ENCODE measurements around the gene MED31.
"Not testable (repeated sequence)": the region's sequence is repeated elsewhere in the genome, so short reads cannot be mapped to it uniquely, and the experiment has no call there.

MED31 gene

DNA sequence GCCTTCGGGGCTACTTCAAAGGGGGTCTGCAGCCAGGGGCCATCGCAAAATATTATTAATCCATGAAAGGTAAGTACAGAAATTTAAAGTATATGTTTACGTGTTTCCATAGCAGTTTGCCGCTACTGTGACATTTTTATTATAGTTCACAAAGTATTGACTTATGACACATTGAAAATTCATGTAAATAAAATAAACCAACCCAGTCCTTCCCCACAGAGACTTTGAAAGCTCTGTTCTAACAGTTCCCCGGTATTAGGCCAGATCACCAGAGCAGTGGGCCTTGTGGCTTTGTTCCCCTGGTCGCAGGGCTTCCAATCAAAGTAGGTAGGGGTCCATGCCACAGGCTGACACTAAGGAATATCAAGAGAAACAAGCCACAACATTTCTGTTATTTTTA, 24.8 kb downstream of the MED31 start:
- no peak for DNase-seq (ENCODE audit: low read depth)

DNA sequence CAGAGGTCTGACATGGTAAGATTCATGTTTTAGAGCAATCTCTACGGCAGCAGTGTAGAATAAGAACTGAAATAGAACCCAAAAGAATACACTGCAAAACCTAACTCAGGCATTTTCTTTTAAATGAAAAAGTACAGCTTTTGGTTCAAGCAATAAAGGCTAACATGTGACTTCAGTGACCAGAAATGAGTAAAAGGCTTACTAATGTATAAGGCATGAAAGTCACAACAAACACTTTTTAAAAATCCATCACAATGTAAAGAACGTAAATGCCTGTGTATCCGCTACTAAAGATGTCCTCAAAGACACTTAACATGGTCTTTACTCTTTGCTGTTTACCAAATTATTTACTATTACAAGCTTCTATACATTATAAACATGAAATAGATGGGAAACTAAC, 27.5 kb downstream of the MED31 start:
- no peak for DNase-seq (ENCODE audit: low read depth)

DNA sequence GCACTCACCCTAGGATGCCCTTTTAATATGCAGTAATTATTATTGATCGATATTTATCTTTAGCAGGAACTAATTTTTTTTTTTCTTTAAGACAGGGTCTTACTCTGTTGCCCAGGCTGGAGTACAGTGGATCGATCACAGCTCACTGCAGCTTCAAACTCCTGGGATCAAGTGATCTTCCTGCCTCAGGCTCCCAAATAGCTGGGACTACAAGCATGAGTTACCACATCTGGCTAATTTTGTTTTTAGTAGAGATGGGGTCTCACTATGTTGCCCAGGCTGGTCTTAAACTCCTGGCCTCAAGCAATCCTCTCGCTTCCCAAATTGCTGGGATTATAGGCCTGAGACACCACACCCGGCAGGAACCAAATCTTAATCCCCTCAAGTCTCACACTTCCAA, 40.2 kb downstream of the MED31 start:
- no peak for DNase-seq (ENCODE audit: low read depth)

DNA sequence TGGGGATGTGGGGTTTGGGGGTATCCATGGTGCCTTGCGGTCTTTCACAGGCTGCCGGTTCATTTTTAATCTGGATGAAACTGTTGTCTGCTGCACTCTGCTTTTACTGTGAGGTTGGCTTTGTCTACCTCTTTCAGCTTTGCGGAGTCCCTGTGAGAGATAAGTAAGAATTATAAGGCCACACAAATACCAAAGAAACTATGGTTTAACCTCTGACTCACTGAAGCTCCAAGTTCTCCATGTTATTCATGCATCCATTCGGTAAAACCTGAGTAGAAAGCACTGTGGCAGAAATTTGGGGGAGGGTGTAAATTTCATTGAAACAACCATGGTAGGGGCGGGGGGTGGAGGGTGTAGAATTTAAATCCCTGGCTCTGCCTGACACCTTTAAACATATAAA, 41.4 kb downstream of the MED31 start:
- DNase-seq (ENCODE audit: low read depth): no peak

DNA sequence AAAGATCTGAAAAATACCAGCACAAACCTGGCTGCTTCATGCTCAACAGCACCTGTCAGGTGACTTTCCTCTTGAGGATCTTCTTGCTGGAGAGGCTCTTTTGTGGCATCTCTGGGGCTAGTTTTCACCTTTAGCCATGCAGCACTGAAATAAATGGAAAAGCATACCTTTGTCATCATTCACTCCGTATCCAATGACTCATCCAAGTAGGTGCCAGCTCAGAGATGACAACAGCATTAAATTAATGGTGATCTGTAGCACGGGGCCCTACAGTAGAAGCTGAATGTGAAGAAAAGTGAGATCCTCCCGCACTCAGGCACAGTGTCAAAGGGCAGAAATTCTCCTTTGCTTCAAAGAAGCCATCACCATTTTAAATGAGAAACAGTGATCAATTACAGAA, 43.1 kb downstream of the MED31 start:
- DNase-seq (ENCODE audit: low read depth): no peak

DNA sequence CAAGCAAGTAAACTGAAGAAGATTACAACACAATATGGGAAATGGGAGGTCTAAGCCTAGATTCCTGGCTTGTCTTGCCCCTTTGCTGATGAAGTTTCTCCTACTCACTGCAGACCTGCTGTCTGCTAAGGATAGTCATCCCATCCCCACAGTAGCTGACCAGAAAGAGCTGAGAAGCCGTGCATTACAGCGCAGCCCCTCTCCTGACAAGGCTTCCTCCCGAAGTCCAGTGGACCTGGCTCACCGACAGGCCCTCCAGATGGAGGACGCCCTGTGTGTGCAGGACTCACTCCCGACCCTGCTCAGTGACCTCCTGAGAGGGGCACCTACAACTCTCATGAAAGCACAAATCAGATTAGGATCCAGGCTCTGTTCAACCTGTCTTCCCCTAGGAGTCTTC, 46.3 kb downstream of the MED31 start:
- no peak for DNase-seq (ENCODE audit: low read depth)

DNA sequence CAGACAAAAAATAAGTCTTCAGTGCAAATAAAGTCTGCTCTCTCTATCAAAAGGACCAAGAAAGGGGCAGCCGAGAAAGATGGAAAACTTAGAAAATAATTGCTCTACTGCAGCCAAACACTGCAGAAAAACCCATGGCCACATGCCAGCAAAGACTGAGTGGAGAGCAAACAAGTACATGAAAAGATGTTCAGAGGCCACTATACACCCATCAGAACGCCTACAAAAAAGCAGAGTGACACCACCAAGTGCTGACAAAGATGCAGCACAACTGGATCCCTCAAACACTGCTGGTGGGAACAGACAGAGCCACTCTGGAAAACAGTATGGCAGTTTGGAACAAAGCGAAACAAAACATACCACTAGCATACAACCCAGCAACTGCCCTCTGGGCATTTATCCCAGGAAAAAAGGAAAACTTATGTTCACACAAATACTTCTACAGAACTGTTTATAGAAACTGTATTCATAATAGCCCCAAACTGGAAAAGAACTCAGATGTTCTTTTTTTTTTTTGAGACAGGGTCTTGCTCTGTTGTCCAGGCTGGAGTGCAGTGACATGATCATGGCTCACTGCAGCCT, 47.6 kb downstream of the MED31 start:
- no peak for DNase-seq (ENCODE audit: low read depth)

DNA sequence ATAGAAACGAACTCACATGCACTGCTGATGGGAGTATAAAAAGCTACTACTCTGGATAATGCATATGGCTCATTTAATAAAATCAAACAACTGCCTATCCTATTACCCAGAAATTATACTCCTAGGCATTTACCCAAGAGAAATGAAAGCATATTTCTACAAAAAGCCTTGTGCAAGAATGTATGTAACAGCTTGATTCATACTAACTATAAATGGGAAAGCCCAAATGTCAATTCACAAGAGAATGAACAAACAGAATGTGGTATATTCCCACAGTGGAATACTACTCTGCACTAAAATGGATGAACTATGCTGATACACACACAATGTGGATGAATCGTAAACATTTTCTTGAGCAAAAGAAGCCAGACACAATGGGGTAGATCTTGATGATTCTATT, 49.3 kb downstream of the MED31 start:
- no peak for DNase-seq (ENCODE audit: low read depth)

DNA sequence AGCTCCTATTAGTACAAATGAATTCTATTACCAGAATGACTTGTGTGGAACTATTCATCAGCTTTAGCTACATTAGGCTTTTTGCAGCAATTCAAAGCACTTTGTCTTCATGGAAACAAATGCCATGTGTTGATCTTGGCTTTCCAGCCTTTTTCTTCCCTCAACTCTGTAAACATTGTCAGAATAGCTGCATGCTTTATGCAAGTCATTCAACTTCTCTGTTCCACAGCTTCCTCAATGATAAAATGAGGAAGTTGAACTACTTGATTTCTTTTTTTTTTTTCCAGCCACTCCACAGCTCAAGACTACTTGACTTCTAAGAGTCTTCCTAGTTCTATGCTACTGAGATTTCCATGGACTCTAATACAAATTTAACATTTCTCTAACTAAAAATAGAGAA, 52.0 kb downstream of the MED31 start:
- no peak for DNase-seq (ENCODE audit: low read depth)

DNA sequence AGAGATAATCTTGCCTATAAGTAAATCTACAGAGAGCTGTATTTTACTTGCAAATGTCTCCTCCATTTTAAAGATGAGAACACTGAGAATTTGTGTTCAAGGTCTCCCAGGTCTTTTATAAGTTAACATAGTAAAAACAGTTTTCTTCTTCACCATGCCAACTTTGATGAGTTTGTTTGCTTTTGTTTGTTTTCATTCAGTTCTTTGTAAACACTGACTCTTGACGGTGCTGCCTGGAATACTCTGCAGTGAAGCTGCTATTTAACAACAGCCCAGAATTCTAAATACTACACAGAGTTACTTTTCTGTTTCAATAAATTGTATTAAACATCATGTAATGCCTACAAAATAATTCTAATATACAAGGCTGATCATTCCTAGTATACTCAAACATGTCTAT, 53.7 kb downstream of the MED31 start:
- DNase-seq (ENCODE audit: low read depth): no peak

DNA sequence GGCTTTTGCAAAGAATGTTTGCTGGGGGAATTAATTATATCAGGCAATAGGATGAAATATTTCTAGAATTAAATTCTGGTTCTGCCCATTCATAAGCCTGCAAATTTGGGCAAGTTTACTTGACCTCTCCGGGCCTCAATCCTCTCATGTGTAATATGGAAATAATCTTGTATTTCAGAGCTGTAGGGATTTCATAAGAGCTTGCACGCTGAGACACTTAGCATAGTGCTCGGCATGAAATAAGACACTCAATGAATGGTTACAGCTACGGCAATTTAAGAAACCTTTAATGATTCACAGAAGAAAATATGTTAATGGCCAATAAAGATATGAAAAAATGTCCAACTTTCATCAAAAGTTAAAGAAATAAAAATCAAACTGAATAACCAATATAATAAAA, 54.5 kb downstream of the MED31 start:
- DNase-seq (ENCODE audit: low read depth): no peak

DNA sequence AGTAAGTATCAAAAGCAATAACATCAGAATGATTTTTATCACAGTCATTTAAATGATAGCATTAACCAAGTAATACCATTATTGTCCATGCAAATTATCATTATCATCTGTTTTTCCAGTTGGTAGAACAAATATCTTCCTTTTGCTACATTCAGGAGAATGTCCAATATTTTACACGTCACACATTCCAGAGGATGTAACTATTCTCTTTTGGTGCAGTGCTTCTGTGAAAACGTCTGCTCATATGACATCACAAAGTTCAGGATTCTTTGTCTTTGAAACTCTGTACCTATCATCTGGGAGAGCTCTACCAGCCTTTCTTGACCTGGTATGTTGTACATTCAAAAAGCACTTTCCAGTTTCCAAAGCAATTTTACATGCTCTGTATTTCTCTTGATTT, 54.9 kb downstream of the MED31 start:
- no peak for DNase-seq (ENCODE audit: low read depth)

DNA sequence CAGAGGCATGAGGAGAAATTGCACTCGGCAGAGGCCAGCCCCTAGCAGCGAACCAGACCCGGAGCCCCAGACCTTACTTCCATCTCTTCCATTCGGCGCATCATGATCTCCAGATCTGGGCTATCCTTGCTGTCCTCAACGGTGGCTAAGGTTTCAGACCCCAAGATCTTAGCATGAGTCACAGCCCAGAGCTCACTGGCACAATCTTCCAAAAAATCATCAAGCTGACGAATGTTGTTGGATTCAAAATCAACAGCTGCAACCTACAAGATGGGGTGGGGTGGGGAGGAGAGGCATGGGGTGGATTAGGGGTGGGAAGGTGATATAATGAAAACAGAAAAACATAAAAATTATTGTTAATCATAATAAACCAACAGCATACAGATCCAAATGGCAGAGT, 55.3 kb downstream of the MED31 start:
- no peak for DNase-seq (ENCODE audit: low read depth)

DNA sequence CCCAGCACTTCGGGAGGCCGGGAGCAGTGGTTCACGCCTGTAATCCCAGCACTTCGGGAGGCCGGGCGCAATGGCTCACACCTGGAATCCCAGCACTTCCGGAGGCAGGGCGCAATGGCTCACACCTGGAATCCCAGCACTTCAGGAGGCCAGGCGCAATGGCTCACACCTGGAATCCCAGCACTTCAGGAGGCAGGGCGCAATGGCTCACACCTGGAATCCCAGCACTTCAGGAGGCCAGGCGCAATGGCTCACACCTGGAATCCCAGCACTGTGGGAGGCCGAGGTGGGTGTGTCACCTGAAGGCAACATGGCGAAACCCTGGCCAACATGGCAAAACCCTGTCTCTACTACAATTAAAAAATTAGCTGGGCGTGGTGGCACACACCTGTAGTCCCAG, 58.0 kb downstream of the MED31 start:
- not testable (repeated sequence) for DNase-seq (ENCODE audit: low read depth)
